Progenitor cell of endocrine pancreas (in vitro differentiated cells): ENCODE measurements around the gene FAM131A. TPM values are rescaled to one million over a fixed set of nuclear protein-coding genes. Genes with fewer than 3 reads are reported as not detected.

ENCODE experiments used
- DNase-seq: peaks from one replicate; pipeline ENCODE4 v3.0.0; 2021; ENCODE audit warnings: low spot score; ENCODE audit not compliant: unreplicated experiment
- H3K27ac Mint-ChIP-seq: 2 replicates; pipeline ENCODE4 v1.8.0; 2021; ENCODE audit warnings: mild to moderate bottlenecking, moderate library complexity, mixed read lengths
- H3K27me3 Mint-ChIP-seq: 2 replicates; pipeline ENCODE4 v1.8.0; 2021; ENCODE audit warnings: mixed read lengths
- H3K36me3 Mint-ChIP-seq: 2 replicates; pipeline ENCODE4 v1.8.0; 2022; ENCODE audit warnings: mixed read lengths; ENCODE audit not compliant: insufficient read depth
- H3K4me1 Mint-ChIP-seq: 2 replicates; pipeline ENCODE4 v1.8.0; 2021; ENCODE audit warnings: low read depth, mixed read lengths
- H3K4me3 Mint-ChIP-seq: 2 replicates; pipeline ENCODE4 v1.8.0; 2021; ENCODE audit warnings: low read depth, mild to moderate bottlenecking, moderate library complexity, mixed read lengths
- H3K9me3 Mint-ChIP-seq: 2 replicates; pipeline ENCODE4 v1.8.0; 2021; ENCODE audit warnings: low read depth, mixed read lengths
- CTCF ChIP-seq: fragments of 200-600 bp; sonication (generic); IDR thresholded peaks from one replicate; pipeline ENCODE4 v1.5.0; 2021; ENCODE audit warnings: antibody characterized with exemption, mild to moderate bottlenecking; ENCODE audit not compliant: unreplicated experiment
- total RNA-seq: library from RNA; stranded (reverse); gene quantifications from 2 replicates; pipeline ENCODE4 v1.2.1, GENCODE V29; 2021

Gene FAM131A
- total RNA-seq, 1 donor from 2014 or later: 15.4 TPM

- Mint-ChIP-seq H3K36me3 (no peaks in the 10 kb centered on the region), H3K27ac (no peak overlapping the region), H3K4me1 (peaks cover 24% of the 10 kb centered on the region), H3K4me3 (no peak overlapping the region), H3K27me3 (peaks cover 42% of the 10 kb centered on the region), H3K9me3 (no peaks in the 10 kb centered on the region)
- TF ChIP-seq CTCF: no peak
- peak; percentile 46 for DNase-seq
Measured at GRCh38 chr3:184380185-184380626, 42.8 kb downstream of the FAM131A start.

GRCh38 chr3:184380627-184381260, 43.3 kb downstream of the FAM131A start:
- no peak for TF ChIP-seq CTCF
- no peaks in the 10 kb centered on the region for H3K36me3 Mint-ChIP-seq
- H3K4me1 Mint-ChIP-seq: peaks cover 24% of the 10 kb centered on the region
- H3K9me3 Mint-ChIP-seq: no peaks in the 10 kb centered on the region
- DNase-seq: no peak
- H3K27ac Mint-ChIP-seq: no peak overlapping the region
- H3K4me3 Mint-ChIP-seq: peak overlapping the region; percentile 52
- H3K27me3 Mint-ChIP-seq: peaks cover 40% of the 10 kb centered on the region

GRCh38 chr3:184381261-184382224, 44.1 kb downstream of the FAM131A start:
- TF ChIP-seq CTCF: no peak
- Mint-ChIP-seq H3K9me3 (no peaks in the 10 kb centered on the region), H3K27ac (no peak overlapping the region), H3K27me3 (peaks cover 40% of the 10 kb centered on the region), H3K4me1 (peaks cover 24% of the 10 kb centered on the region), H3K36me3 (no peaks in the 10 kb centered on the region), H3K4me3 (peak overlapping the region; percentile 52)
- DNase-seq: no peak

- Mint-ChIP-seq H3K36me3 (no peaks in the 10 kb centered on the region), H3K27ac (no peak overlapping the region), H3K27me3 (peaks cover 40% of the 10 kb centered on the region), H3K4me1 (peaks cover 17% of the 10 kb centered on the region), H3K4me3 (no peak overlapping the region), H3K9me3 (no peaks in the 10 kb centered on the region)
- no peak for TF ChIP-seq CTCF
- no peak for DNase-seq
Measured at GRCh38 chr3:184382326-184383032, 45.1 kb downstream of the FAM131A start.

GRCh38 chr3:184383033-184383740, 45.8 kb downstream of the FAM131A start:
- peaks cover 10% of the 10 kb centered on the region for H3K4me1 Mint-ChIP-seq
- H3K27ac Mint-ChIP-seq: no peak overlapping the region
- no peak for TF ChIP-seq CTCF
- no peaks in the 10 kb centered on the region for H3K36me3 Mint-ChIP-seq
- no peak overlapping the region for H3K4me3 Mint-ChIP-seq
- no peaks in the 10 kb centered on the region for H3K9me3 Mint-ChIP-seq
- H3K27me3 Mint-ChIP-seq: peaks cover 40% of the 10 kb centered on the region
- DNase-seq: no peak
